ENCODE measurements around the gene OPCML. TPM values are rescaled to one million over a fixed set of nuclear protein-coding genes. Genes with fewer than 3 reads are reported as not detected.

OPCML gene
- total RNA-seq, 1 experiment from 2014 or later, result not detected

DNA sequence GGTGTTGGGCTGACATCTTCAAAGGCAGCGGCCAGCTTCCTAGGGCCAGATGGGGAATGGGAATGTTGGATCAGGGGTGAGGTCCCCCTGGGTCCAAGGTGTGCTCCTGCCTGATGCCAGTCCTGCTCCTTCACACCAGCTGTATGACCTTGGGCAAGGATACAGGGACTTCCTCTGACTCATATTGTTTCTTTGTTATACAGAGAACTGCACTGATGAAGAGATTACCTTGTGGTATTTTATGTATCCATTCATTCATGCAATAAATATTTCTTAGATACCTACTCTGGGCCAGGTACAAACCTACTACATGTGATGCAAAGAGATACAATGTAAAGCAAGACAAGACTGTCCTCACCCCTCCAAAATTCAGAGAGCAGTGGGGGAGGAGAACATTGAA lies 3.9 kb upstream of the OPCML start:
- H3K27me3 Mint-ChIP-seq (ENCODE audit: insufficient read depth, unreplicated experiment), result peaks cover 27% of the 10 kb centered on the region
- ChIA-PET CTCF (no interaction called here), POLR2A (no interaction called here)

DNA sequence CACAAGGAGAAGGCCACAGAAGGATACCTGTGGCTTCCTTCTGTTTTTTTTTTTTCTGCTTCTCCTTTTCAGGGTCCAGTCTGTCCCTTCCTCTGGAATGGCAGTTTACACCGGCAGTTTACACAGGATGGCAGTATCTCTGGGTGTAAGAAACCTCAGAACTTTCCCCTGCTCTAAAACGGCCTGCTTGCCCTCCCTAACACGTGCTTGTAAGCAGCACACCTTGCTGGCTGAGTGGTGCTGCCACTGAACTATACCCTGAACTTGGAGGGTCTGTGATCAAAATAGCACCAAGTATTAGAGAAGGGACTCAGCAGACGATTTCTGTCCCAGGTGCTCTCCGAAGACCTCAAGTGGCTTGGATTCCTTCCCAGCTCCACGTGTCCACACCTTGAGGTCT lies 904 bp upstream of the OPCML start:
- H3K27ac Mint-ChIP-seq (ENCODE audit: unreplicated experiment), result no peak overlapping the region
- CTCF ChIA-PET, result no interaction called here
- POLR2A ChIA-PET, result no interaction called here
- no peaks in the 10 kb centered on the region for H3K4me1 Mint-ChIP-seq (ENCODE audit: low read depth, unreplicated experiment)
- H3K4me3 ChIP-seq (ENCODE audit: low read depth, low read length), result no peak overlapping the region
- BruUV-seq (replicated peaks), result no TSS peak
- no peaks in the 10 kb centered on the region for H3K36me3 ChIP-seq (ENCODE audit: control insufficient read depth, insufficient read depth, low read length)
- intact Hi-C loops (cut with micrococcal nuclease; ENCODE audit: unreplicated experiment), result no loop called here
- H3K36me3 Mint-ChIP-seq (ENCODE audit: insufficient read depth, unreplicated experiment), result no peaks in the 10 kb centered on the region
- DNase-seq, result no peak
- no peaks in the 10 kb centered on the region for H3K9me3 ChIP-seq
- peaks cover 27% of the 10 kb centered on the region for H3K27me3 Mint-ChIP-seq (ENCODE audit: insufficient read depth, unreplicated experiment)
- no peaks in the 10 kb centered on the region for H3K4me1 ChIP-seq
- TF ChIP-seq, protein P1, sequence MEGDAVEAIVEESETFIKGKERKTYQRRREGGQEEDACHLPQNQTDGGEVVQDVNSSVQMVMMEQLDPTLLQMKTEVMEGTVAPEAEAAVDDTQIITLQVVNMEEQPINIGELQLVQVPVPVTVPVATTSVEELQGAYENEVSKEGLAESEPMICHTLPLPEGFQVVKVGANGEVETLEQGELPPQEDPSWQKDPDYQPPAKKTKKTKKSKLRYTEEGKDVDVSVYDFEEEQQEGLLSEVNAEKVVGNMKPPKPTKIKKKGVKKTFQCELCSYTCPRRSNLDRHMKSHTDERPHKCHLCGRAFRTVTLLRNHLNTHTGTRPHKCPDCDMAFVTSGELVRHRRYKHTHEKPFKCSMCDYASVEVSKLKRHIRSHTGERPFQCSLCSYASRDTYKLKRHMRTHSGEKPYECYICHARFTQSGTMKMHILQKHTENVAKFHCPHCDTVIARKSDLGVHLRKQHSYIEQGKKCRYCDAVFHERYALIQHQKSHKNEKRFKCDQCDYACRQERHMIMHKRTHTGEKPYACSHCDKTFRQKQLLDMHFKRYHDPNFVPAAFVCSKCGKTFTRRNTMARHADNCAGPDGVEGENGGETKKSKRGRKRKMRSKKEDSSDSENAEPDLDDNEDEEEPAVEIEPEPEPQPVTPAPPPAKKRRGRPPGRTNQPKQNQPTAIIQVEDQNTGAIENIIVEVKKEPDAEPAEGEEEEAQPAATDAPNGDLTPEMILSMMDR (IDR thresholded peaks at IDR 0.05; ENCODE audit: insufficient read depth in 1 of 2, low read depth in 1 of 2, low read length in 1 of 2, severe bottlenecking in 1 of 2, unreplicated experiment in 1 of 2), result no peak
- no peaks in the 10 kb centered on the region for H3K9me3 Mint-ChIP-seq (ENCODE audit: unreplicated experiment)
- H3K27me3 ChIP-seq (replicated peaks; ENCODE audit: control insufficient read depth, insufficient read depth, low read length), result no peaks in the 10 kb centered on the region
- H3K4me3 Mint-ChIP-seq (ENCODE audit: unreplicated experiment), result no peak overlapping the region

More for the DNA sequence above, 3.9 kb upstream of the OPCML start:
- H3K4me3 Mint-ChIP-seq (ENCODE audit: unreplicated experiment), result no peak overlapping the region
- no peaks in the 10 kb centered on the region for H3K36me3 Mint-ChIP-seq (ENCODE audit: insufficient read depth, unreplicated experiment)
- DNase-seq, result no peak
- no peaks in the 10 kb centered on the region for H3K4me1 Mint-ChIP-seq (ENCODE audit: low read depth, unreplicated experiment)
- BruUV-seq (replicated peaks), result no TSS peak
- H3K9me3 ChIP-seq, result no peaks in the 10 kb centered on the region; the same call in 1 of the 2 replicates
- intact Hi-C loops (cut with micrococcal nuclease; ENCODE audit: unreplicated experiment), result no loop called here
- H3K4me3 ChIP-seq (ENCODE audit: low read depth, low read length), result no peak overlapping the region
- no peak overlapping the region for H3K27ac Mint-ChIP-seq (ENCODE audit: unreplicated experiment)
- TF ChIP-seq, protein P1 (IDR thresholded peaks at IDR 0.05; ENCODE audit: insufficient read depth in 1 of 2, low read depth in 1 of 2, low read length in 1 of 2, severe bottlenecking in 1 of 2, unreplicated experiment in 1 of 2), result no peak
- H3K9me3 Mint-ChIP-seq (ENCODE audit: unreplicated experiment), result no peaks in the 10 kb centered on the region
- no peaks in the 10 kb centered on the region for H3K4me1 ChIP-seq
- H3K27me3 ChIP-seq (replicated peaks; ENCODE audit: control insufficient read depth, insufficient read depth, low read length), result no peaks in the 10 kb centered on the region
- H3K36me3 ChIP-seq (ENCODE audit: control insufficient read depth, insufficient read depth, low read length), result no peaks in the 10 kb centered on the region

DNA sequence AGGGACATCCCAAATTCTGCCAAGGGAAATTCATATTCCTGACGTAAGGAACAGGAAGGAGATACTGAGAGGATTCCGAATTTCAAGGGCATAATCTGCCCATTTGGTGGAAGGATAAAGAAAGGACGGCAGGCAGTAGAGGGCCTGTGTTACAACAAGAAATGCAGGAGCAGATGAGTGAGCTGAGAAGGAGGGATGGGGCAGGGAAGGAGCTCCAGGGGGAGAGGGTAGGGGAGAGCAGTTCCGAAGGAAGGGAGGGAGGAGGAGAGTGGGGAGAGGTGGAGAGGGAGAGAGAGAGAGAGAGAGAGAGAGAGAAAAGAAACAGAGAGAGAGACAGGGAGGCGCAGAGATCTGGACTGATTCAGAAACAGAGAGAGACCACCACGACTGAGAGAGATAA lies 843 bp downstream of the OPCML start:
- Histone ChIP-seq H3K4me1 (no peaks in the 10 kb centered on the region), H3K4me3 (ENCODE audit: low read depth, low read length) (no peak overlapping the region), H3K36me3 (ENCODE audit: control insufficient read depth, insufficient read depth, low read length) (no peaks in the 10 kb centered on the region), H3K27me3 (replicated peaks; ENCODE audit: control insufficient read depth, insufficient read depth, low read length) (no peaks in the 10 kb centered on the region), H3K9me3 (no peaks in the 10 kb centered on the region)
- intact Hi-C loops (cut with micrococcal nuclease; ENCODE audit: unreplicated experiment), result no loop called here
- DNase-seq, result no peak
- ChIA-PET CTCF (interaction anchor here (0.7 kb wide), 1 partner anchor 397 kb away, joined by 5 read pairs; no protein-coding TSS in a partner anchor), POLR2A (no interaction called here)
- TF ChIP-seq, protein P1 (IDR thresholded peaks at IDR 0.05; ENCODE audit: insufficient read depth in 1 of 2, low read depth in 1 of 2, low read length in 1 of 2, severe bottlenecking in 1 of 2, unreplicated experiment in 1 of 2), result no peak
- Mint-ChIP-seq H3K4me3 (ENCODE audit: unreplicated experiment) (no peak overlapping the region), H3K4me1 (ENCODE audit: low read depth, unreplicated experiment) (no peaks in the 10 kb centered on the region), H3K27me3 (ENCODE audit: insufficient read depth, unreplicated experiment) (peaks cover 27% of the 10 kb centered on the region), H3K27ac (ENCODE audit: unreplicated experiment) (no peak overlapping the region), H3K36me3 (ENCODE audit: insufficient read depth, unreplicated experiment) (no peaks in the 10 kb centered on the region), H3K9me3 (ENCODE audit: unreplicated experiment) (no peaks in the 10 kb centered on the region)
- no TSS peak for BruUV-seq (replicated peaks)
